Neural progenitor cell (in vitro differentiated cells): ENCODE results near the gene STRAP. TPM values are rescaled to one million over a fixed set of nuclear protein-coding genes. Genes with fewer than 3 reads are reported as not detected.

Source experiments
- DNase-seq: peaks from one replicate; pipeline ENCODE4 v3.0.0-alpha.2; 2016; ENCODE audit warnings: low spot score
- H2AFZ ChIP-seq: fragments of 200-600 bp; sonication (generic); replicated peaks from 2 replicates; pipeline ENCODE4 v1.6.1; 2016; ENCODE audit warnings: antibody characterized with exemption
- H3F3A ChIP-seq: fragments of 200-600 bp; sonication (generic); 2 replicates; pipeline ENCODE4 v1.6.1; 2016; ENCODE audit warnings: antibody characterized with exemption, low read depth
- H3K27ac ChIP-seq: fragments of 200-600 bp; sonication (generic); 2 replicates; pipeline ENCODE4 v1.5.1; 2016; ENCODE audit warnings: mild to moderate bottlenecking
- H3K27me3 ChIP-seq: fragments of 200-600 bp; sonication (generic); 2 replicates; pipeline ENCODE4 v1.6.1; 2016; ENCODE audit warnings: mild to moderate bottlenecking, moderate library complexity
- H3K36me3 ChIP-seq: fragments of 200-600 bp; sonication (generic); 2 replicates; pipeline ENCODE4 v1.5.1; 2016
- H3K4me1 ChIP-seq: fragments of 200-600 bp; sonication (generic); 2 replicates; pipeline ENCODE4 v1.6.1; 2016; ENCODE audit warnings: mixed run types
- H3K4me2 ChIP-seq: fragments of 200-600 bp; sonication (generic); 2 replicates; pipeline ENCODE4 v1.6.1; 2016
- H3K4me3 ChIP-seq: fragments of 200-600 bp; sonication (generic); 2 replicates; pipeline ENCODE4 v1.5.1; 2016
- H3K79me2 ChIP-seq: fragments of 200-600 bp; sonication (generic); 2 replicates; pipeline ENCODE4 v1.6.1; 2016; ENCODE audit warnings: low read depth
- H3K9ac ChIP-seq: fragments of 200-600 bp; sonication (generic); 2 replicates; pipeline ENCODE4 v1.6.1; 2016
- H3K9me3 ChIP-seq: fragments of 200-600 bp; sonication (generic); 2 replicates; pipeline ENCODE4 v1.5.1; 2016; ENCODE audit warnings: low read depth
- H4K20me1 ChIP-seq: fragments of 200-600 bp; sonication (generic); 2 replicates; pipeline ENCODE4 v1.6.1; 2016; ENCODE audit warnings: low read depth
- H3K27ac Mint-ChIP-seq: 3 replicates; pipeline ENCODE4 v1.8.0; 2021; ENCODE audit warnings: mixed read lengths
- H3K27me3 Mint-ChIP-seq: 2 replicates; pipeline ENCODE4 v1.8.0; 2022; ENCODE audit warnings: low read depth, mild to moderate bottlenecking, inconsistent platforms, moderate library complexity, mixed read lengths; ENCODE audit not compliant: insufficient read depth
- H3K36me3 Mint-ChIP-seq: 3 replicates; pipeline ENCODE4 v1.8.0; 2021; ENCODE audit warnings: mixed read lengths
- H3K4me1 Mint-ChIP-seq: 3 replicates; pipeline ENCODE4 v1.8.0; 2021; ENCODE audit warnings: mixed read lengths
- H3K4me3 Mint-ChIP-seq: 3 replicates; pipeline ENCODE4 v1.8.0; 2021; ENCODE audit warnings: mild to moderate bottlenecking, moderate library complexity, mixed read lengths
- H3K9me3 Mint-ChIP-seq: 3 replicates; pipeline ENCODE4 v1.8.0; 2020; ENCODE audit warnings: mixed read lengths
- CTCF ChIP-seq: fragments of 200-600 bp; sonication (generic); IDR thresholded peaks from 2 replicates; pipeline ENCODE4 v1.5.1; 2017; ENCODE audit warnings: antibody characterized with exemption, mild to moderate bottlenecking
- EZH2 ChIP-seq: fragments of 200-600 bp; sonication (generic); IDR thresholded peaks from 2 replicates; pipeline ENCODE4 v1.6.1; 2017; ENCODE audit warnings: antibody characterized with exemption, mild to moderate bottlenecking, moderate library complexity
- EZH2phosphoT487 ChIP-seq: fragments of 200-600 bp; sonication (generic); IDR thresholded peaks from 2 replicates; pipeline ENCODE4 v1.6.1; 2017; ENCODE audit warnings: antibody characterized with exemption
- total RNA-seq: library from RNA; depleted of rRNA; stranded (reverse); fragments of >200 nt; gene quantifications from 2 replicates; pipeline ENCODE4 v1.2.3, GENCODE V29; 2015; ENCODE audit warnings: low replicate concordance

STRAP gene
- total RNA-seq, 1 donor from 2014 or later = 303 TPM

GRCh38 chr12:15839041-15839440 is 43.1 kb upstream of the STRAP start:
- Histone ChIP-seq H4K20me1 (no peaks in the 10 kb centered on the region), H3K79me2 (no peaks in the 10 kb centered on the region), H3K36me3 (no peaks in the 10 kb centered on the region), H3K4me3 (no peak overlapping the region), H3K27ac (no peak overlapping the region), H3K4me1 (peaks cover 29% of the 10 kb centered on the region), H3K27me3 (no peaks in the 10 kb centered on the region), H3K4me2 (peak overlapping the region; percentile 14), H3K9ac (no peak overlapping the region), H2AFZ (peak overlapping the region; percentile 55), H3F3A (peaks cover 8% of the 10 kb centered on the region), H3K9me3 (no peaks in the 10 kb centered on the region)
- no peak for TF ChIP-seq CTCF
- no peak for TF ChIP-seq EZH2
- TF ChIP-seq EZH2phosphoT487 = no peak
- Mint-ChIP-seq H3K36me3 (peaks cover 2% of the 10 kb centered on the region), H3K27me3 (peaks cover 6% of the 10 kb centered on the region), H3K4me3 (no peak overlapping the region), H3K4me1 (peaks cover 14% of the 10 kb centered on the region), H3K27ac (no peak overlapping the region), H3K9me3 (no peaks in the 10 kb centered on the region)
- DNase-seq = peak; percentile 28

- Mint-ChIP-seq H3K9me3 (no peaks in the 10 kb centered on the region), H3K27ac (no peak overlapping the region), H3K27me3 (peaks cover 6% of the 10 kb centered on the region), H3K4me1 (peaks cover 14% of the 10 kb centered on the region), H3K4me3 (no peak overlapping the region), H3K36me3 (peaks cover 2% of the 10 kb centered on the region)
- H3K27ac ChIP-seq = no peak overlapping the region
- DNase-seq = no peak
- peaks cover 8% of the 10 kb centered on the region for H3F3A ChIP-seq
- no peak overlapping the region for H2AFZ ChIP-seq
- no peak overlapping the region for H3K4me3 ChIP-seq
- H4K20me1 ChIP-seq = no peaks in the 10 kb centered on the region
- no peaks in the 10 kb centered on the region for H3K79me2 ChIP-seq
- H3K9me3 ChIP-seq = no peaks in the 10 kb centered on the region
- no peak overlapping the region for H3K9ac ChIP-seq
- no peaks in the 10 kb centered on the region for H3K27me3 ChIP-seq
- peaks cover 29% of the 10 kb centered on the region for H3K4me1 ChIP-seq
- no peaks in the 10 kb centered on the region for H3K36me3 ChIP-seq
- no peak for TF ChIP-seq CTCF
- H3K4me2 ChIP-seq = no peak overlapping the region
Measured at GRCh38 chr12:15839682-15840081, 42.5 kb upstream of the STRAP start.

GRCh38 chr12:15842108-15842507 is 40.1 kb upstream of the STRAP start:
- Histone ChIP-seq H3F3A (peaks cover 8% of the 10 kb centered on the region), H3K36me3 (no peaks in the 10 kb centered on the region), H4K20me1 (no peaks in the 10 kb centered on the region), H3K79me2 (no peaks in the 10 kb centered on the region), H3K9ac (no peak overlapping the region), H2AFZ (no peak overlapping the region), H3K4me2 (no peak overlapping the region), H3K4me1 (peaks cover 34% of the 10 kb centered on the region), H3K4me3 (no peak overlapping the region), H3K27me3 (no peaks in the 10 kb centered on the region), H3K9me3 (no peaks in the 10 kb centered on the region), H3K27ac (no peak overlapping the region)
- DNase-seq = no peak
- TF ChIP-seq CTCF = no peak
- Mint-ChIP-seq H3K4me3 (no peak overlapping the region), H3K27ac (no peak overlapping the region), H3K27me3 (peaks cover 8% of the 10 kb centered on the region), H3K4me1 (peaks cover 23% of the 10 kb centered on the region), H3K9me3 (no peaks in the 10 kb centered on the region), H3K36me3 (no peaks in the 10 kb centered on the region)

- H3K4me3 Mint-ChIP-seq = no peak overlapping the region
- no peak for DNase-seq
- Histone ChIP-seq H3K36me3 (no peaks in the 10 kb centered on the region), H2AFZ (no peak overlapping the region), H3K27ac (no peak overlapping the region), H3F3A (no peaks in the 10 kb centered on the region), H3K4me2 (no peak overlapping the region), H3K4me3 (no peak overlapping the region), H3K9ac (no peak overlapping the region), H3K4me1 (peaks cover 11% of the 10 kb centered on the region), H3K79me2 (no peaks in the 10 kb centered on the region), H3K9me3 (no peaks in the 10 kb centered on the region), H3K27me3 (no peaks in the 10 kb centered on the region), H4K20me1 (no peaks in the 10 kb centered on the region)
- H3K27ac Mint-ChIP-seq = no peak overlapping the region
- no peak for TF ChIP-seq EZH2
- TF ChIP-seq EZH2phosphoT487 = no peak
- no peak for TF ChIP-seq CTCF
- no peaks in the 10 kb centered on the region for H3K9me3 Mint-ChIP-seq
- H3K36me3 Mint-ChIP-seq = no peaks in the 10 kb centered on the region
- H3K4me1 Mint-ChIP-seq = peaks cover 9% of the 10 kb centered on the region
- peaks cover 2% of the 10 kb centered on the region for H3K27me3 Mint-ChIP-seq
Measured at GRCh38 chr12:15846887-15847286, 35.3 kb upstream of the STRAP start.
